DMS153 treated with DMSO at 0.1 percent for 48 hours (cell line): Measurements from ENCODE around the gene YPEL5.

ENCODE experiments used
- DNase-seq: peaks from one replicate; lab custom pipeline; 2025; ENCODE audit not compliant: unreplicated experiment; lab: John Stamatoyannopoulos, UW

Gene YPEL5

GRCh38 chr2:30203156-30203555, 56.3 kb downstream of the YPEL5 start:
- no peak for DNase-seq

- DNase-seq = no peak
Observed at GRCh38 chr2:30204281-30204680, 57.5 kb downstream of the YPEL5 start.

GRCh38 chr2:30205456-30205855, 58.6 kb downstream of the YPEL5 start:
- DNase-seq = no peak

- DNase-seq = no peak
Observed at GRCh38 chr2:30206461-30207430, 59.9 kb downstream of the YPEL5 start.

GRCh38 chr2:30208453-30208852, 61.6 kb downstream of the YPEL5 start:
- peak; percentile 67 for DNase-seq

- no peak for DNase-seq
Observed at GRCh38 chr2:30209227-30209626, 62.4 kb downstream of the YPEL5 start.
